Stimulated activated CD4-positive, alpha-beta T cell treated with anti-CD3 and anti-CD28 coated beads, Interleukin-15, amount 100 ng/mL, for 48 hours (primary cell): ENCODE data around the gene ECHDC1.
"Not testable (repeated sequence)": the region's sequence is repeated elsewhere in the genome, so short reads cannot be mapped to it uniquely, and the experiment has no call there.

ENCODE experiments used
- DNase-seq, 2 donors: peaks; one replicate each; pipeline ENCODE4 v3.0.0-alpha.2; 2020; ENCODE audit warnings: low read depth in 2 of 2

Gene ECHDC1

GRCh38 chr6:127342296-127342945, 988 bp downstream of the ECHDC1 start:
- no peak for DNase-seq

GRCh38 chr6:127341471-127342202, 1.8 kb downstream of the ECHDC1 start:
- DNase-seq, result no peak

- no peak for DNase-seq
These were observed 3.2 kb downstream of the ECHDC1 start for GRCh38 chr6:127340171-127340570.

- no peak for DNase-seq
These were observed 4.5 kb downstream of the ECHDC1 start for GRCh38 chr6:127338936-127339335.

GRCh38 chr6:127332383-127332961, 10.9 kb downstream of the ECHDC1 start:
- DNase-seq, result no peak

- not testable (repeated sequence) for DNase-seq
These were observed 12.2 kb downstream of the ECHDC1 start for GRCh38 chr6:127331256-127331655.

- DNase-seq, result no peak
These were observed 15.3 kb downstream of the ECHDC1 start for GRCh38 chr6:127328043-127328609.

- no peak for DNase-seq
These were observed 23.7 kb downstream of the ECHDC1 start for GRCh38 chr6:127319686-127320085.

GRCh38 chr6:127317388-127318128, 25.9 kb downstream of the ECHDC1 start:
- no peak for DNase-seq

- no peak for DNase-seq
These were observed 37.7 kb downstream of the ECHDC1 start for GRCh38 chr6:127305741-127306140.

- DNase-seq, result no peak
These were observed 39.5 kb downstream of the ECHDC1 start for GRCh38 chr6:127303917-127304316.

GRCh38 chr6:127302728-127303660, 40.4 kb downstream of the ECHDC1 start:
- peak in 1 of 2 donors; percentile 33 for DNase-seq

GRCh38 chr6:127301199-127301700, 42.2 kb downstream of the ECHDC1 start:
- no peak for DNase-seq

GRCh38 chr6:127300411-127300810, 43.0 kb downstream of the ECHDC1 start:
- no peak for DNase-seq

GRCh38 chr6:127299522-127300240, 43.7 kb downstream of the ECHDC1 start:
- DNase-seq, result no peak

GRCh38 chr6:127298475-127298874, 44.9 kb downstream of the ECHDC1 start:
- no peak for DNase-seq

- DNase-seq, result no peak
These were observed 45.8 kb downstream of the ECHDC1 start for GRCh38 chr6:127297502-127298070.

- no peak for DNase-seq
These were observed 51.9 kb downstream of the ECHDC1 start for GRCh38 chr6:127291495-127291894.

- no peak for DNase-seq
These were observed 52.8 kb downstream of the ECHDC1 start for GRCh38 chr6:127290391-127291265.
